AG04450 (cell line): Measurements from ENCODE around the gene CDK14. TPM values are rescaled to one million over a fixed set of nuclear protein-coding genes. Genes with fewer than 3 reads are reported as not detected.
"Not testable (repeated sequence)": the region's sequence is repeated elsewhere in the genome, so short reads cannot be mapped to it uniquely, and the experiment has no call there.

Experiments
- CTCF ChIA-PET: fragments of 300-600, 350-600 bp; formaldehyde crosslinking; extraction: SDS; loops from one replicate; lab custom pipeline; 2022; ENCODE audit warnings: antibody characterized with exemption, inconsistent platforms; lab: Charles Lee
- POLR2A ChIA-PET: fragments of 350-600 bp; formaldehyde crosslinking; extraction: SDS; loops from one replicate; lab custom pipeline; 2021; ENCODE audit warnings: antibody characterized with exemption, inconsistent platforms; lab: Yijun Ruan, JAX
- DNase-seq: peaks from one replicate; pipeline ENCODE4 v3.0.0-alpha.2; 2011; ENCODE audit warnings: low read depth, low spot score
- H3K27ac ChIP-seq: one replicate; pipeline ENCODE4 v1.5.1; 2012; ENCODE audit warnings: low read depth, low read length, control low read depth
- H3K27me3 ChIP-seq: one replicate; pipeline ENCODE4 v1.6.0; 2012; ENCODE audit warnings: low read length; ENCODE audit not compliant: control insufficient read depth, insufficient read depth
- H3K4me3 ChIP-seq: 2 replicates; pipeline ENCODE4 v1.5.1; 2011; ENCODE audit warnings: mild to moderate bottlenecking, low read depth, low read length, control low read depth
- H3K9me3 ChIP-seq: 2 replicates; pipeline ENCODE4 v1.5.1; 2012; ENCODE audit warnings: low read length; ENCODE audit not compliant: control insufficient read depth, insufficient read depth
- CTCF ChIP-seq: IDR thresholded peaks from 2 replicates; pipeline ENCODE4 v1.5.1; 2011; ENCODE audit warnings: low read depth, low read length, control low read depth, inconsistent platforms
- polyA plus RNA-seq: library from polyadenylated mRNA; depleted of rRNA; stranded (reverse); fragments of >200 nt; gene quantifications from 2 replicates; pipeline ENCODE4 v1.2.3, GENCODE V29; 2011

Gene CDK14
- polyA plus RNA-seq, 1 experiment = 28.4 TPM

DNA sequence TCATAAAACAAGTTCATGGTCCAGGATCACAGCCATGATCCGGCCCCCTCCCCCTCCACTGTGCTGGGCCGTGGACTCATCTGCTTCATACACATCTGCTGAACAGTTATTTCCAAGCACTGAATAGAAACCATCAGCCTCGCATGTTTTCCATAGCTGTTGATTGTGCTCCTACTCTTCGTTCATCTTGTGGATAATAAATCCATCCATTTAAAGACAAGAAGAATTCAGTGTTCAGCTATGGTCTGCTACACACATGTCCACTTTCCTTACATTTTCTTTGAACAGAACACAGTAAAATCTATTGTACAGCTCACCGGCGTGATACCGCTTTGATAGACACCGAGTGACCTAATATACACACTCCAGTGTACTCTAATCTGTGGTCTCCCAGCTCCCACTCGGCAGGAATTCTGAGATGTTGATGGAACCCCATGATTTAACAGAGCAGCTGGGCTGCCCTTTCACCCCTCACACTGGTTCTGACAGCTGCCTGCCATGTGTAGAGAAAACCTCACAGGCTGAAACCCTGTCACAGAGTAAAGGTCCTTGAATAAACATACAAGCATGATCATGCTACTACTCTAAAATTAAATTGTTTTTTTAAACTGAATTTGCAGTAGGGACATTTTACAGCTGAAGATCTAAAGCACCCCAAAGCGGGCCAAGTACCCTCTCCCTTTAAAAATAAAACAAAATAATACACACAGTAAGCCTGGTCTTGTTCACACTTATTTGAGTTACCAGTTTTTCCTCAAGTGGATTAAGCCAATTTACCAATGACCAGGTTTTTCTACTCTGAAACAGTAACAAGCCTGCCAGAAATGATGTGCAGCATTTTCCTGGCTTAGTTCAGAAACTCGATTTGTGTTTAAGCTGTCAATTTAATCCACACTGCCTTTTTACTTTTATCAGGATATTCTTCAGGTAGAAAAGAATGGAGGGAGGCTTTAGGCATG lies 573.0 kb downstream of the CDK14 start:
- ChIA-PET POLR2A (interaction anchor here (0.6 to 1.1 kb wide), 3 partner anchors 19 to 96 kb away, joined by 3 read pairs; no protein-coding TSS in a partner anchor), CTCF (interaction anchor here (1.0 kb wide), 1 partner anchor 13 kb away, joined by 3 read pairs; no protein-coding TSS in a partner anchor)
- DNase-seq = peak; percentile 30
- H3K9me3 ChIP-seq = no peaks in the 10 kb centered on the region
- no peak for TF ChIP-seq CTCF
- no peaks in the 10 kb centered on the region for H3K27me3 ChIP-seq
- no peak overlapping the region for H3K4me3 ChIP-seq
- no peak overlapping the region for H3K27ac ChIP-seq

DNA sequence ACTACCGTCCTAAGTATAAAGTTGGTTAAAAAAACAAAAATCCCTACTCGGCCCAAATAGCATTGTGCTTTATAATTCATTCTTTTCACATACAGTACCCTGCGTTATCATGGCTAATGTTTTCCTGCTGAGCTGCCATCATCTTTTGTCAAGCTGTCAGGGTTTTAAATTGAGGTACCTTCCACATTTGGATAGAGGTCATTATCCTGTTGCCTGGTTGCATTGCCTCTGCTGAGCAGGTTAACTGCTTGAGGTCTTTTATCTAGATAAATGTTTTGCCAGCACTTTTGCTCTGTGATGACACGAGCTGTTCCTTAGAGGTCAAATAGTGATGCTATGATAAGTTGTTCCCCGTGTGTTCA lies 573.7 kb downstream of the CDK14 start:
- ChIA-PET CTCF (interaction anchor here (1.2 kb wide), 1 partner anchor 11 kb away, joined by 3 read pairs; no protein-coding TSS in a partner anchor), POLR2A (interaction anchor here (1.1 kb wide), 1 partner anchor 96 kb away, joined by 3 read pairs; no protein-coding TSS in a partner anchor)
- DNase-seq = no peak
- Histone ChIP-seq H3K4me3 (no peak overlapping the region), H3K9me3 (no peaks in the 10 kb centered on the region), H3K27ac (peak overlapping the region; percentile 0), H3K27me3 (no peaks in the 10 kb centered on the region)
- TF ChIP-seq CTCF = no peak

DNA sequence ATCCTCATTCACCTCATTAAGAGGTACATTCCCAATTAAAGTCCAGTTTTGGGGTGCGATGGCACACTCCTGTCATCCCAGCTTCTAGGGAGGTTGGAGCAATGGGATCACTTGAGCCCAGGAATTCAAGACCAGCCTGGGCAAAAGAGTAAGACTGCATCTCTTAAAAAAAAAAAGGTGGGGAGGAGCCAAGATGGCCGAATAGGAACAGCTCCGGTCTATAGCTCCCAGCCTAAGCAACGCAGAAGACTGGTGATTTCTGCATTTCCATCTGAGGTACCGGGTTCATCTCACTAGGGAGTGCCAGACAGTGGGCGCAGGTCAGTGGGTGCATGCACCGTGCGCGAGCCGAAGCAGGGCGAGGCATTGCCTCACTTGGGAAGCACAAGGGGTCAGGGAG lies 577.1 kb downstream of the CDK14 start:
- H3K27me3 ChIP-seq, DNase-seq, H3K27ac ChIP-seq, H3K4me3 ChIP-seq, H3K9me3 ChIP-seq, CTCF ChIA-PET, POLR2A ChIA-PET: not testable (repeated sequence)

DNA sequence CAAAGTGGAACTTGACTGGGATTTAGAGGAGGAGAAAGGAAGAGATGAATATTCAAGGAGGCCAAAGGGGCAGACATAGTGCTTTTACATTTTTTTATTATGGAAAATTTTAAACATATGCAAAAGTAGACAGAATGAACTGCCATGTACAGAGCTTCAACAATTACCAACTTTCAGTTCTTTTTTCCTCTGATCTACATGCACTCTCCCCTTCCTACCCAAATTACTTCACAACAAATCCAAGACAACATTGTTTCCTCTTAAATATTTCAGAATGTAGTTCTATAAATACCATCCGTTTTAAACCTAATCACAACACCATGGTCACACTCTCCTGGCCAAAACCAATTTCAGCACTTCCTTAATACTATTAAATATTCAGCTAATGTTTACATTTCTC lies 584.6 kb downstream of the CDK14 start:
- ChIA-PET POLR2A (no interaction called here), CTCF (interaction anchor here (1.1 kb wide), 1 partner anchor 10 kb away, joined by 3 read pairs; no protein-coding TSS in a partner anchor)
- Histone ChIP-seq H3K9me3 (no peaks in the 10 kb centered on the region; the same call in 1 of the 2 replicates), H3K4me3 (no peak overlapping the region), H3K27ac (no peak overlapping the region), H3K27me3 (no peaks in the 10 kb centered on the region)
- no peak for DNase-seq
- no peak for TF ChIP-seq CTCF

DNA sequence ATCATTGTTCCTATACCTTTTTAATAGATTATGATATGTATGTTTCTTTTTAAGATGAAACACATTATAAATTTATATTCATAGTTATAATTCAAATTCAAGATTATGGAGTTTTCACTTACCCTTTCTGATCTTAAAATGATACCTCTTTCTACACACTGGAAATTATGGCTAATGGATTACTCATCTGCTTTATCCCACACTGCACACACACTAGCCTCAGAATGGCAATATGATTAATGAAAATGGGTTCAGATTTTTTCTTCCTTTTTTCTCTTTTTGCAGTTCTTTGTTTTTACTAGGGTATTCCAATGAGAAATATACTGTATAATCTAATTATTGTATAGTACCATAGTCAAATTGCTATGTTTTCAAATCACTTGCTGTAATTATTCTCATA lies 585.8 kb downstream of the CDK14 start:
- no peak for DNase-seq
- ChIA-PET POLR2A (interaction anchor here (1.5 kb wide), 1 partner anchor 47 kb away, joined by 10 read pairs; no protein-coding TSS in a partner anchor), CTCF (interaction anchor here (1.1 kb wide), 1 partner anchor 13 kb away, joined by 3 read pairs; no protein-coding TSS in a partner anchor)
- Histone ChIP-seq H3K4me3 (no peak overlapping the region), H3K27me3 (no peaks in the 10 kb centered on the region), H3K27ac (no peak overlapping the region), H3K9me3 (no peaks in the 10 kb centered on the region; the same call in 1 of the 2 replicates)
- TF ChIP-seq CTCF = no peak
